HepG2 (cell line): ENCODE data around the gene CCDC38. TPM values are rescaled to one million over a fixed set of nuclear protein-coding genes. Genes with fewer than 3 reads are reported as not detected.
A peak's percentile ranks its signal among the peaks of the same experiment; 100 is the strongest.

Experiments used
- ATF7 ChIP-seq, 2 experiments: fragments of 450-650 bp in 1 of 2; sonication (generic) in 1 of 2; formaldehyde crosslinking in 1 of 2; IDR thresholded peaks; 2 replicates each; pipeline versions ENCODE4 v1.4.0 to v1.6.1; 2016 to 2020; ENCODE audit warnings: antibody characterized with exemption in 1 of 2, mild to moderate bottlenecking in 1 of 2, missing genetic modification reagents in 1 of 2
- CHD4 ChIP-seq: fragments of 200-600 bp; sonication (generic); IDR thresholded peaks from 2 replicates; pipeline ENCODE4 v1.7.0; 2017; ENCODE audit warnings: mild to moderate bottlenecking, low read length, borderline replicate concordance
- EHMT2 ChIP-seq: fragments of 200-600 bp; sonication (generic); IDR thresholded peaks from 2 replicates; pipeline ENCODE4 v1.7.0; 2017; ENCODE audit warnings: antibody characterized with exemption, low read depth, low read length, borderline replicate concordance
- ELF4 ChIP-seq: sonication (generic); formaldehyde crosslinking; IDR thresholded peaks from 2 replicates; pipeline ENCODE4 v1.5.0; 2020; ENCODE audit warnings: missing genetic modification reagents, mild to moderate bottlenecking, moderate library complexity, borderline replicate concordance
- FOSL2 ChIP-seq: sonication (generic); formaldehyde crosslinking; IDR thresholded peaks from 2 replicates; pipeline ENCODE4 v1.4.0; 2020; ENCODE audit warnings: missing genetic modification reagents
- FOXM1 ChIP-seq: sonication (generic); formaldehyde crosslinking; IDR thresholded peaks from 2 replicates; pipeline ENCODE4 v1.5.0; 2020; ENCODE audit warnings: missing genetic modification reagents
- GFI1 ChIP-seq: sonication (generic); formaldehyde crosslinking; IDR thresholded peaks from 2 replicates; pipeline ENCODE4 v1.5.0; 2020; ENCODE audit warnings: missing genetic modification reagents, mild to moderate bottlenecking, borderline replicate concordance
- GTF3A ChIP-seq: sonication (generic); formaldehyde crosslinking; conservative IDR thresholded peaks from 2 replicates; pipeline ENCODE4 v1.4.0; 2020; ENCODE audit warnings: mild to moderate bottlenecking, missing genetic modification reagents
- HNRNPLL ChIP-seq: fragments of 200-400 bp; formaldehyde crosslinking; IDR thresholded peaks from 2 replicates; pipeline ENCODE4 v1.6.1; 2017; ENCODE audit warnings: mild to moderate bottlenecking, low read depth, low read length; ENCODE audit not compliant: poor library complexity, severe bottlenecking
- MTF2 ChIP-seq: sonication (generic); formaldehyde crosslinking; IDR thresholded peaks from 2 replicates; pipeline ENCODE4 v1.5.0; 2020; ENCODE audit warnings: missing genetic modification reagents, borderline replicate concordance
- NR1H2 ChIP-seq: sonication (generic); formaldehyde crosslinking; IDR thresholded peaks from 2 replicates; pipeline ENCODE4 v1.8.1; 2022; ENCODE audit warnings: low read depth, missing genetic modification reagents, borderline replicate concordance
- PHF5A ChIP-seq: IDR thresholded peaks from one replicate; pipeline ENCODE4 v1.6.1; 2018; ENCODE audit warnings: low read depth, missing genetic modification reagents; ENCODE audit not compliant: unreplicated experiment
- POGZ ChIP-seq: sonication (generic); formaldehyde crosslinking; IDR thresholded peaks from 2 replicates; pipeline ENCODE4 v1.4.0; 2020; ENCODE audit warnings: mild to moderate bottlenecking, missing genetic modification reagents
- SP1 ChIP-seq, 2 experiments: fragments of 450-650 bp in 1 of 2; sonication (generic) in 1 of 2; formaldehyde crosslinking in 1 of 2; IDR thresholded peaks; 2 replicates each; pipeline versions ENCODE4 v1.4.0 to v1.6.1; 2016 to 2020; ENCODE audit warnings: missing genetic modification reagents in 1 of 2
- ZNF253 ChIP-seq: sonication (generic); formaldehyde crosslinking; IDR thresholded peaks from 2 replicates; pipeline ENCODE4 v1.8.0; 2022; ENCODE audit warnings: mild to moderate bottlenecking, missing genetic modification reagents, borderline replicate concordance
- ZNF333 ChIP-seq: sonication (generic); formaldehyde crosslinking; IDR thresholded peaks from 2 replicates; pipeline ENCODE4 v1.4.0; 2020; ENCODE audit warnings: mild to moderate bottlenecking, missing genetic modification reagents, borderline replicate concordance
- ZNF678 ChIP-seq: sonication (generic); formaldehyde crosslinking; IDR thresholded peaks from 2 replicates; pipeline ENCODE4 v1.4.0; 2020; ENCODE audit warnings: mild to moderate bottlenecking, missing genetic modification reagents
- ZSCAN22 ChIP-seq: sonication (generic); formaldehyde crosslinking; IDR thresholded peaks from 2 replicates; pipeline ENCODE4 v1.4.0; 2020; ENCODE audit warnings: mild to moderate bottlenecking, missing genetic modification reagents
- polyA plus RNA-seq, 8 experiments: library from polyadenylated mRNA; depleted of rRNA in 3 of 8; stranded (reverse) in 7 of 8; unstranded in 1 of 8; fragments of >200 nt; fragmentation: Illumina TruSeq in 4 of 8; extraction: Trizol in 4 of 8; gene quantifications; 2 replicates each; pipeline versions ENCODE4 v1.2.1 to v1.2.3, GENCODE V29; 2011 to 2016; ENCODE audit warnings: low read depth in 4 of 8, missing spikeins in 1 of 8, mixed read lengths in 1 of 8; ENCODE audit not compliant: insufficient read depth in 1 of 8
- total RNA-seq, 5 experiments: library from RNA; depleted of rRNA; stranded (reverse); fragments of >200 nt; fragmentation: Illumina TruSeq; extraction: Trizol; gene quantifications; 2 replicates each; pipeline ENCODE4 v1.2.3, GENCODE V29; 2016; ENCODE audit warnings: low read depth in 1 of 5
- TF ChIP-seq, protein P1 (sequence below), 2 experiments: IDR thresholded peaks; 2 replicates each; pipeline ENCODE4 v1.6.1; 2011 to 2012; ENCODE audit warnings: low read length in 2 of 2, borderline replicate concordance in 1 of 2, low read depth in 1 of 2, mild to moderate bottlenecking in 1 of 2, moderate library complexity in 1 of 2
- TF ChIP-seq, protein P2 (sequence below): IDR thresholded peaks from 2 replicates; pipeline ENCODE4 v1.6.1; 2012; ENCODE audit warnings: low read depth, low read length, improper control_type of control experiment

CCDC38 gene
- total and polyA plus RNA-seq, 2 of the 13 experiments (the other 11 are each of a cell fraction or from before 2014, with no cell fraction given) = 0.24 to 0.32 TPM

DNA sequence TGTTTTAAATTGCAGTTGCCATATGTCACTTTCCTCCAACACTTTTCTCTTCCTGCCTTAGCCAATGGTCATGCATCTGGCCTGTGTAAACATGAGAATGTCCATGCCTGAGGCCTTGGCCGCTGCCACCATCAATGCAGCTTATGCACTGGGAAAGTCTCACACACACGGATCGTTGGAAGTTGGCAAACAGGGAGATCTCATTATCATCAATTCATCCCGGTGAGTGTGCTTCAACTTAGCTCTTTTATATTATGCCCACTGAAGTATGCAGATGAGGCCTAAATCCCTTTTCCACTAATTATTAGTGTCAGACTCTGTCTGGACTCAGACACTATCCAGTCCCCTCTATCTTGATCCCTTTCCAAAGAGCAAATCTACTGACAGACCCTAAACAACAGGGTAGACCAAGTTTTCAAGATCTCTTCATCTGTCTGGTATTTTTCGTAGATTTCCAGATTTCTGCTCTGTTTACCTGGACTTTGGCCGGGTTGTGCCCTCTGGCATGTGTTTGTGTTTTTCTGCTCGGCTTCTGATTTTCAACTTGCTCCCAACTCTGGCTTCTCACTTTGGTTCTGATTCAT lies 24.0 kb upstream of the CCDC38 start (continued):
- TF ChIP-seq FOSL2 = peak; percentile 68
- peak; percentile 41; the same call in 1 of the 2 replicates for TF ChIP-seq CHD4
- TF ChIP-seq ZNF678 = no peak
- peak; percentile 92 for TF ChIP-seq GFI1
- no peak for TF ChIP-seq SP1 (IDR thresholded peaks at IDR 0.05)
- TF ChIP-seq SP1 (CRISPR knock-in tag; IDR thresholded peaks at IDR 0.05) = 0 out of 2 replicates have a peak, but pooled peaks have one; percentile 24
- TF ChIP-seq, protein P1, sequence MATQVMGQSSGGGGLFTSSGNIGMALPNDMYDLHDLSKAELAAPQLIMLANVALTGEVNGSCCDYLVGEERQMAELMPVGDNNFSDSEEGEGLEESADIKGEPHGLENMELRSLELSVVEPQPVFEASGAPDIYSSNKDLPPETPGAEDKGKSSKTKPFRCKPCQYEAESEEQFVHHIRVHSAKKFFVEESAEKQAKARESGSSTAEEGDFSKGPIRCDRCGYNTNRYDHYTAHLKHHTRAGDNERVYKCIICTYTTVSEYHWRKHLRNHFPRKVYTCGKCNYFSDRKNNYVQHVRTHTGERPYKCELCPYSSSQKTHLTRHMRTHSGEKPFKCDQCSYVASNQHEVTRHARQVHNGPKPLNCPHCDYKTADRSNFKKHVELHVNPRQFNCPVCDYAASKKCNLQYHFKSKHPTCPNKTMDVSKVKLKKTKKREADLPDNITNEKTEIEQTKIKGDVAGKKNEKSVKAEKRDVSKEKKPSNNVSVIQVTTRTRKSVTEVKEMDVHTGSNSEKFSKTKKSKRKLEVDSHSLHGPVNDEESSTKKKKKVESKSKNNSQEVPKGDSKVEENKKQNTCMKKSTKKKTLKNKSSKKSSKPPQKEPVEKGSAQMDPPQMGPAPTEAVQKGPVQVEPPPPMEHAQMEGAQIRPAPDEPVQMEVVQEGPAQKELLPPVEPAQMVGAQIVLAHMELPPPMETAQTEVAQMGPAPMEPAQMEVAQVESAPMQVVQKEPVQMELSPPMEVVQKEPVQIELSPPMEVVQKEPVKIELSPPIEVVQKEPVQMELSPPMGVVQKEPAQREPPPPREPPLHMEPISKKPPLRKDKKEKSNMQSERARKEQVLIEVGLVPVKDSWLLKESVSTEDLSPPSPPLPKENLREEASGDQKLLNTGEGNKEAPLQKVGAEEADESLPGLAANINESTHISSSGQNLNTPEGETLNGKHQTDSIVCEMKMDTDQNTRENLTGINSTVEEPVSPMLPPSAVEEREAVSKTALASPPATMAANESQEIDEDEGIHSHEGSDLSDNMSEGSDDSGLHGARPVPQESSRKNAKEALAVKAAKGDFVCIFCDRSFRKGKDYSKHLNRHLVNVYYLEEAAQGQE (IDR thresholded peaks at IDR 0.05; ENCODE audit: borderline replicate concordance in 1 of 2, low read depth in 1 of 2, low read length in 2 of 2) = no peak; a peak in 1 of 4 replicates
- no peak for TF ChIP-seq ELF4 (CRISPR knock-in tag)
- TF ChIP-seq ZNF253 (CRISPR knock-in tag) = no peak
- no peak for TF ChIP-seq EHMT2
- TF ChIP-seq MTF2 (CRISPR knock-in tag) = no peak
- TF ChIP-seq POGZ = peak; percentile 74
- TF ChIP-seq ZNF333 (CRISPR knock-in tag) = no peak
- TF ChIP-seq ATF7 (IDR thresholded peaks at IDR 0.05) = no peak
- no peak for TF ChIP-seq ATF7 (CRISPR knock-in tag; IDR thresholded peaks at IDR 0.05)
- no peak for TF ChIP-seq NR1H2 (CRISPR knock-in tag)
- TF ChIP-seq FOXM1 (CRISPR knock-in tag) = no peak
- TF ChIP-seq, protein P2, sequence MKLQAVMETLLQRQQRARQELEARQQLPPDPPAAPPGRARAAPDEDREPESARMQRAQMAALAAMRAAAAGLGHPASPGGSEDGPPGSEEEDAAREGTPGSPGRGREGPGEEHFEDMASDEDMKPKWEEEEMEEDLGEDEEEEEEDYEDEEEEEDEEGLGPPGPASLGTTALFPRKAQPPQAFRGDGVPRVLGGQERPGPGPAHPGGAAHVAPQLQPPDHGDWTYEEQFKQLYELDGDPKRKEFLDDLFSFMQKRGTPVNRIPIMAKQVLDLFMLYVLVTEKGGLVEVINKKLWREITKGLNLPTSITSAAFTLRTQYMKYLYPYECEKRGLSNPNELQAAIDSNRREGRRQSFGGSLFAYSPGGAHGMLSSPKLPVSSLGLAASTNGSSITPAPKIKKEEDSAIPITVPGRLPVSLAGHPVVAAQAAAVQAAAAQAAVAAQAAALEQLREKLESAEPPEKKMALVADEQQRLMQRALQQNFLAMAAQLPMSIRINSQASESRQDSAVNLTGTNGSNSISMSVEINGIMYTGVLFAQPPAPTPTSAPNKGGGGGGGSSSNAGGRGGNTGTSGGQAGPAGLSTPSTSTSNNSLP = peak; percentile 21; the same call in 1 of the 2 replicates
- TF ChIP-seq GTF3A (CRISPR knock-in tag) = no peak
- no peak for TF ChIP-seq ZSCAN22 (CRISPR knock-in tag)
- TF ChIP-seq HNRNPLL = no peak
- TF ChIP-seq PHF5A (CRISPR knock-in tag) = no peak
